Cardiac muscle cell (in vitro differentiated cells and primary cell): ENCODE results near the gene NLRC3. TPM values are rescaled to one million over a fixed set of nuclear protein-coding genes. Genes with fewer than 3 reads are reported as not detected.

Source experiments
- DNase-seq, 2 donors: peaks; one replicate each; pipeline versions ENCODE4 v3.0.0 to v3.0.0-alpha.2; 2010 to 2017; ENCODE audit warnings: low read depth in 1 of 2, low spot score in 1 of 2
- H3K27ac ChIP-seq: fragments of 200-600 bp; sonication (generic); 2 replicates; pipeline ENCODE4 v1.5.1; 2016
- H3K27me3 ChIP-seq: fragments of 200-600 bp; sonication (generic); 2 replicates; pipeline ENCODE4 v1.6.0; 2016; ENCODE audit warnings: control low read depth
- H3K36me3 ChIP-seq: fragments of 200-600 bp; sonication (generic); 2 replicates; pipeline ENCODE4 v1.5.1; 2016; ENCODE audit warnings: control low read depth
- H3K4me1 ChIP-seq: fragments of 200-600 bp; sonication (generic); 2 replicates; pipeline ENCODE4 v1.8.1; 2017; ENCODE audit warnings: low read depth, mild to moderate bottlenecking, mixed run types
- H3K4me3 ChIP-seq: fragments of 200-600 bp; sonication (generic); 2 replicates; pipeline ENCODE4 v1.5.1; 2016; ENCODE audit warnings: mild to moderate bottlenecking
- H3K9me3 ChIP-seq: fragments of 200-600 bp; sonication (generic); 2 replicates; pipeline ENCODE4 v1.5.1; 2017; ENCODE audit warnings: low read depth, mild to moderate bottlenecking, control low read depth
- CTCF ChIP-seq: IDR thresholded peaks from 2 replicates; pipeline ENCODE4 v1.5.1; 2012; ENCODE audit warnings: low read depth, mild to moderate bottlenecking, low read length
- polyA plus RNA-seq: library from polyadenylated mRNA; unstranded; fragments of >200 nt; fragmentation: Nextera tagmentation; extraction: Ambion mirVana; gene quantifications from 2 replicates; pipeline ENCODE4 v1.2.1, GENCODE V29; 2016
- total RNA-seq: library from RNA; depleted of rRNA; stranded (reverse); fragments of >200 nt; gene quantifications from 2 replicates; pipeline ENCODE4 v1.2.3, GENCODE V29; 2016

NLRC3 gene
- total and polyA plus RNA-seq, 2 experiments from 2014 or later = 0.09 to 0.61 TPM

GRCh38 chr16:3542601-3543373 lies 34.4 kb downstream of the NLRC3 start:
- peak in 1 of 2 donors; percentile 6 for DNase-seq
- TF ChIP-seq CTCF = no peak
- H3K9me3 ChIP-seq = no peaks in the 10 kb centered on the region
- no peaks in the 10 kb centered on the region for H3K27me3 ChIP-seq
- H3K4me1 ChIP-seq = no peaks in the 10 kb centered on the region
- H3K36me3 ChIP-seq = peaks cover 10% of the 10 kb centered on the region
- H3K27ac ChIP-seq = peak overlapping the region; percentile 2
- no peak overlapping the region for H3K4me3 ChIP-seq

- no peak overlapping the region for H3K4me3 ChIP-seq
- peak overlapping the region; percentile 2 for H3K27ac ChIP-seq
- H3K9me3 ChIP-seq = no peaks in the 10 kb centered on the region
- TF ChIP-seq CTCF = no peak
- no peaks in the 10 kb centered on the region for H3K27me3 ChIP-seq
- peaks cover 10% of the 10 kb centered on the region for H3K36me3 ChIP-seq
- no peaks in the 10 kb centered on the region for H3K4me1 ChIP-seq
- DNase-seq = no peak
Observed at GRCh38 chr16:3541527-3542155, 35.6 kb downstream of the NLRC3 start.

GRCh38 chr16:3538222-3538621 lies 39.0 kb downstream of the NLRC3 start:
- DNase-seq = no peak
- no peaks in the 10 kb centered on the region for H3K4me1 ChIP-seq
- no peaks in the 10 kb centered on the region for H3K9me3 ChIP-seq
- H3K27ac ChIP-seq = no peak overlapping the region
- no peaks in the 10 kb centered on the region for H3K27me3 ChIP-seq
- no peak for TF ChIP-seq CTCF
- peaks cover 13% of the 10 kb centered on the region for H3K36me3 ChIP-seq
- no peak overlapping the region for H3K4me3 ChIP-seq

GRCh38 chr16:3536851-3537250 lies 40.4 kb downstream of the NLRC3 start:
- DNase-seq = no peak
- H3K9me3 ChIP-seq = no peaks in the 10 kb centered on the region
- peaks cover 19% of the 10 kb centered on the region for H3K36me3 ChIP-seq
- H3K27me3 ChIP-seq = no peaks in the 10 kb centered on the region
- H3K27ac ChIP-seq = no peak overlapping the region
- no peaks in the 10 kb centered on the region for H3K4me1 ChIP-seq
- H3K4me3 ChIP-seq = no peak overlapping the region
- TF ChIP-seq CTCF = no peak

- Histone ChIP-seq H3K4me1 (no peaks in the 10 kb centered on the region), H3K4me3 (no peak overlapping the region), H3K9me3 (no peaks in the 10 kb centered on the region), H3K36me3 (peaks cover 19% of the 10 kb centered on the region), H3K27ac (no peak overlapping the region), H3K27me3 (no peaks in the 10 kb centered on the region)
- no peak for TF ChIP-seq CTCF
- peak in 1 of 2 donors; percentile 33 for DNase-seq
Observed at GRCh38 chr16:3536271-3536731, 40.9 kb downstream of the NLRC3 start.
